Chondrocyte (in vitro differentiated cells): ENCODE results near the gene INVS. TPM values are rescaled to one million over a fixed set of nuclear protein-coding genes. Genes with fewer than 3 reads are reported as not detected.

Experiments used
- DNase-seq: peaks from one replicate; pipeline ENCODE4 v3.0.0; 2021; ENCODE audit warnings: mixed read lengths, low spot score
- H3K27ac Mint-ChIP-seq: one replicate; pipeline ENCODE4 v1.8.0; 2021; ENCODE audit warnings: mild to moderate bottlenecking, moderate library complexity, mixed read lengths; ENCODE audit not compliant: unreplicated experiment
- H3K27me3 Mint-ChIP-seq: 2 replicates; pipeline ENCODE4 v1.8.0; 2021; ENCODE audit warnings: low read depth, mixed read lengths
- H3K36me3 Mint-ChIP-seq: 2 replicates; pipeline ENCODE4 v1.8.0; 2021; ENCODE audit warnings: low read depth, mixed read lengths
- H3K4me1 Mint-ChIP-seq: 2 replicates; pipeline ENCODE4 v1.8.0; 2021; ENCODE audit warnings: low read depth, mild to moderate bottlenecking, mixed read lengths
- H3K4me3 Mint-ChIP-seq: one replicate; pipeline ENCODE4 v1.8.0; 2021; ENCODE audit warnings: mild to moderate bottlenecking, moderate library complexity, mixed read lengths; ENCODE audit not compliant: unreplicated experiment
- H3K9me3 Mint-ChIP-seq: 2 replicates; pipeline ENCODE4 v1.8.0; 2021; ENCODE audit warnings: low read depth, mixed read lengths
- total RNA-seq: library from RNA; stranded (reverse); gene quantifications from 3 replicates; pipeline ENCODE4 v1.2.1, GENCODE V29; 2021
- TF ChIP-seq, protein P1 (sequence below): fragments of 200-600 bp; sonication (generic); IDR thresholded peaks from 2 replicates; pipeline ENCODE4 v1.5.0; 2021; ENCODE audit warnings: antibody characterized with exemption, mild to moderate bottlenecking, moderate library complexity

INVS gene
- total RNA-seq, 1 donor from 2014 or later, result 16.0 TPM

DNA sequence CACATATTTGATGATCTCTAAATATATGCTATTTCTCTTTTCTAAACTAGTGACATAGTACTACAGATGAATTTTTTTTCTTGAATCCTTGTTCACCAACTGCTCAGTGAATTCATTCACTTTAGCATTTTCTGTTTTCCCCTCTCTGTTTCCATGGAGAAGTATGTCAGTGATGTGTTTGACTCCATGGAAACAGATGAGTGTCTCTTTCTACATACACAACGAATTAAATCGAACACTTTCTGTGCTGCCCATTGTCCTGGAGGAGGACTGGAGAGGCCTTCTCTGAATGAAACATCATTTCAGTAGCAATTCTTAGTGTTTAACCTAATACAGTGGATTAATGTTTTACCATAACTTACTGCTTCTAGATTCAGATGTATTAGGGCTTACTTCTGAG lies 9.5 kb downstream of the INVS start:
- Mint-ChIP-seq H3K27me3 (no peaks in the 10 kb centered on the region), H3K9me3 (no peaks in the 10 kb centered on the region), H3K27ac (no peak overlapping the region), H3K4me1 (peaks cover 16% of the 10 kb centered on the region), H3K36me3 (peaks cover 4% of the 10 kb centered on the region), H3K4me3 (no peak overlapping the region)
- no peak for DNase-seq
- TF ChIP-seq, protein P1, sequence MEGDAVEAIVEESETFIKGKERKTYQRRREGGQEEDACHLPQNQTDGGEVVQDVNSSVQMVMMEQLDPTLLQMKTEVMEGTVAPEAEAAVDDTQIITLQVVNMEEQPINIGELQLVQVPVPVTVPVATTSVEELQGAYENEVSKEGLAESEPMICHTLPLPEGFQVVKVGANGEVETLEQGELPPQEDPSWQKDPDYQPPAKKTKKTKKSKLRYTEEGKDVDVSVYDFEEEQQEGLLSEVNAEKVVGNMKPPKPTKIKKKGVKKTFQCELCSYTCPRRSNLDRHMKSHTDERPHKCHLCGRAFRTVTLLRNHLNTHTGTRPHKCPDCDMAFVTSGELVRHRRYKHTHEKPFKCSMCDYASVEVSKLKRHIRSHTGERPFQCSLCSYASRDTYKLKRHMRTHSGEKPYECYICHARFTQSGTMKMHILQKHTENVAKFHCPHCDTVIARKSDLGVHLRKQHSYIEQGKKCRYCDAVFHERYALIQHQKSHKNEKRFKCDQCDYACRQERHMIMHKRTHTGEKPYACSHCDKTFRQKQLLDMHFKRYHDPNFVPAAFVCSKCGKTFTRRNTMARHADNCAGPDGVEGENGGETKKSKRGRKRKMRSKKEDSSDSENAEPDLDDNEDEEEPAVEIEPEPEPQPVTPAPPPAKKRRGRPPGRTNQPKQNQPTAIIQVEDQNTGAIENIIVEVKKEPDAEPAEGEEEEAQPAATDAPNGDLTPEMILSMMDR, result no peak

DNA sequence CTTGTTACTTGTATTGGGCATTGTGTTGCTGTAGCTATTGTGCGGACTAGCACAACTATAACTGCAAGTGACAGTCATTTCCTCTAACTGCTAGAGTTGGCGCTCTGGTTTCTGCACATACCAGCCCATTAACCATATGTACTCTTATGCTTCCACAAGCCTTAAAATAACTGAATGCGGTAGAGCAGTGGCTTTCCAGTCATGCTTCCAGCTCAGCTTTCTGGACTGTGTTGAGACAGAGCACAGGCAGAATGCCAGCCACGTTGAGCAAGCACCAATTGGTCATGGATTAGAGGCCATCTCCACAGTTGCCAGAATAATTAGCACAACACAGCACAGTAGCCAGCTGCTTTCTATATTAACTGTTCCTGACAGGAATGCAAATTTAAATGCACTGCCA lies 12.2 kb downstream of the INVS start:
- no peak for DNase-seq
- H3K27me3 Mint-ChIP-seq, result no peaks in the 10 kb centered on the region
- H3K4me3 Mint-ChIP-seq, result no peak overlapping the region
- H3K4me1 Mint-ChIP-seq, result peaks cover 19% of the 10 kb centered on the region
- TF ChIP-seq, protein P1, result no peak
- H3K27ac Mint-ChIP-seq, result peak overlapping the region; percentile 79
- peaks cover 6% of the 10 kb centered on the region for H3K36me3 Mint-ChIP-seq
- H3K9me3 Mint-ChIP-seq, result no peaks in the 10 kb centered on the region

- Mint-ChIP-seq H3K4me3 (no peak overlapping the region), H3K9me3 (no peaks in the 10 kb centered on the region), H3K4me1 (peaks cover 19% of the 10 kb centered on the region), H3K27ac (no peak overlapping the region), H3K27me3 (no peaks in the 10 kb centered on the region), H3K36me3 (peaks cover 6% of the 10 kb centered on the region)
- TF ChIP-seq, protein P1, result no peak
- DNase-seq, result no peak
Measured at GRCh38 chr9:100112677-100113336, 13.8 kb downstream of the INVS start.

DNA sequence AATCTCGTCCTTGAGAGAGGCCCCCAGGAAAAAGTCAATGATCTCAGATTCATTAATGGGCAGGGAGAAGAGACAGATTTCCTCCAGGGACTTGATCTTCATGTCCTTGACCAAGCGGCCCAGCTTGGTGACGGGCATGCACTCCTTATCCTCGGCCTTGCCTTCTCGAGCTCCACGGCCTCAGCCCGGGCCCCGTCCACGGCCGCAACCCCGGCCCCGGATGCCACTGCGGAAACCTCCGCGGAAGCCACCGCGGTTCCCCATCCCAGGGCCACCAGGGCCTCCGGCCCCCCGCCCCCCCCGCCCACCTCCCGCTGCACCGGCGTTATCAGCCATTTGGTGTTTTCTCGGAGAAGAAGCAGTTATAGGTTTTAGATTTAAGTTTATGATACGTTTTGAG lies 18.3 kb downstream of the INVS start:
- peaks cover 14% of the 10 kb centered on the region for H3K4me1 Mint-ChIP-seq
- peaks cover 5% of the 10 kb centered on the region for H3K36me3 Mint-ChIP-seq
- no peak for DNase-seq
- H3K4me3 Mint-ChIP-seq, result no peak overlapping the region
- no peaks in the 10 kb centered on the region for H3K9me3 Mint-ChIP-seq
- TF ChIP-seq, protein P1, result no peak
- no peak overlapping the region for H3K27ac Mint-ChIP-seq
- H3K27me3 Mint-ChIP-seq, result no peaks in the 10 kb centered on the region

- Mint-ChIP-seq H3K36me3 (peaks cover 5% of the 10 kb centered on the region), H3K9me3 (no peaks in the 10 kb centered on the region), H3K27me3 (no peaks in the 10 kb centered on the region), H3K4me3 (no peak overlapping the region), H3K27ac (no peak overlapping the region), H3K4me1 (peaks cover 7% of the 10 kb centered on the region)
- DNase-seq, result no peak
- TF ChIP-seq, protein P1, result no peak
Measured at GRCh38 chr9:100120286-100120685, 21.2 kb downstream of the INVS start.
